Measurements from ENCODE around the gene ZNF358.

DNA sequence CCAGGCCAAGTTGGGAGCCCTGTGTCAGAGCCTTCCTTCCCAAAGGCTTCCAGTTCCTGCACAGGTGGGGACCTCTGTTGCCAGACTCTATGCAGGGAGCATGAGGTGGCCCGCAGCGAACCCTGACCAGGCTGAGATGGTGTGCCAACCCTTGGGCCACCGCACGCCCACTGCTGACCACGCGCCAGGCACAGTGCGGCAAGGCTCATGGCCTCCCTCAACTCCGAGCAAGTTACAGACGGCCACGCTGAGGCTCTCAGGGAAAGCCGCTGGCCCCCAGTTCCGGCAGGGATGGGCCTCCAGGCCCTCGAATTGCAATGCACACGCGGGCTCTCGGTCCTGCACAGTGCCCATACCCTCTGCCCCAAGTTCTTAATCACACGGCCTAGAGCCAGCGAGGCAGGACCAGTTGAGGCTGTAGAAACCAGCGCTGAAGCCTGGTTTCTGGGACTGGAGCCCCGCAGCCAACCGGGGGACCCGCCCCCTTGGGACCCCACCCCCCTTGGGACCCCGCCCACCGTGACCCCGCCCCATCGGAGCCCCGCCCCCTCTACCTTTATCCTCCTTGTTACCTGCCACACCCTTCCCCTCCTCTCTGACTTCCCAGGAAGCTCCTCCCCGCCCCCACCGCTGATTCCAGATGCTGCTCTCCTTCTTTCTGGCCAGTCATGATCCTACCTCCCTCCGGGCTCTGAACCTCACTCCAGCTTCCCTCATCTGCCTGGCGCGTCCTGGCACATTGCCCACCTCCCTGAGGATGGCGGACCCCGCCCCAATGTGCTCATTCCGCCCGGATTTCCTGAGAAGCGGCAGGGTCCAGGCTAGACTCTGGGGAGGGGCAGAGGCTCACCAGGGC lies 33.1 kb upstream of the ZNF358 start:
- TF ChIP-seq, protein P1, sequence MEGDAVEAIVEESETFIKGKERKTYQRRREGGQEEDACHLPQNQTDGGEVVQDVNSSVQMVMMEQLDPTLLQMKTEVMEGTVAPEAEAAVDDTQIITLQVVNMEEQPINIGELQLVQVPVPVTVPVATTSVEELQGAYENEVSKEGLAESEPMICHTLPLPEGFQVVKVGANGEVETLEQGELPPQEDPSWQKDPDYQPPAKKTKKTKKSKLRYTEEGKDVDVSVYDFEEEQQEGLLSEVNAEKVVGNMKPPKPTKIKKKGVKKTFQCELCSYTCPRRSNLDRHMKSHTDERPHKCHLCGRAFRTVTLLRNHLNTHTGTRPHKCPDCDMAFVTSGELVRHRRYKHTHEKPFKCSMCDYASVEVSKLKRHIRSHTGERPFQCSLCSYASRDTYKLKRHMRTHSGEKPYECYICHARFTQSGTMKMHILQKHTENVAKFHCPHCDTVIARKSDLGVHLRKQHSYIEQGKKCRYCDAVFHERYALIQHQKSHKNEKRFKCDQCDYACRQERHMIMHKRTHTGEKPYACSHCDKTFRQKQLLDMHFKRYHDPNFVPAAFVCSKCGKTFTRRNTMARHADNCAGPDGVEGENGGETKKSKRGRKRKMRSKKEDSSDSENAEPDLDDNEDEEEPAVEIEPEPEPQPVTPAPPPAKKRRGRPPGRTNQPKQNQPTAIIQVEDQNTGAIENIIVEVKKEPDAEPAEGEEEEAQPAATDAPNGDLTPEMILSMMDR (conservative IDR thresholded peaks at IDR 0.05): no peak
- no peak for TF ChIP-seq ZFX (IDR thresholded peaks at IDR 0.05)
